SK-N-MC (cell line): Measurements from ENCODE around the gene PMEL.
"Not testable (repeated sequence)": the region's sequence is repeated elsewhere in the genome, so short reads cannot be mapped to it uniquely, and the experiment has no call there.

Experiments used
- DNase-seq: peaks from one replicate; pipeline ENCODE4 v3.0.0-alpha.2; 2011; ENCODE audit warnings: low read depth, low spot score
- H3K27ac ChIP-seq: fragments of 200-600 bp; sonication (generic); 2 replicates; pipeline ENCODE4 v1.5.1; 2016; ENCODE audit warnings: mixed run types
- H3K36me3 ChIP-seq: fragments of 200-600 bp; sonication (generic); 2 replicates; pipeline ENCODE4 v1.6.1; 2017; ENCODE audit warnings: antibody characterized with exemption, low read length, mixed read lengths; ENCODE audit not compliant: insufficient read depth
- H3K4me3 ChIP-seq: fragments of 200-600 bp; sonication (generic); 2 replicates; pipeline ENCODE4 v1.5.1; 2016
- H3K9ac ChIP-seq: fragments of 200-600 bp; sonication (generic); 2 replicates; pipeline ENCODE4 v1.8.0; 2017; ENCODE audit warnings: mixed run types, mixed read lengths; ENCODE audit not compliant: insufficient read length
- H3K9me3 ChIP-seq: fragments of 200-600 bp; sonication (generic); 2 replicates; pipeline ENCODE4 v1.6.1; 2017; ENCODE audit warnings: low read depth, mild to moderate bottlenecking, antibody characterized with exemption, low read length, moderate library complexity, mixed read lengths
- EZH2 ChIP-seq: fragments of 200-600 bp; sonication (generic); IDR thresholded peaks from one replicate; pipeline ENCODE4 v1.6.1; 2017; ENCODE audit warnings: antibody characterized with exemption
- FOXP2 ChIP-seq: optimal IDR thresholded peaks from 2 replicates; pipeline ENCODE3; 2011; ENCODE audit warnings: mild to moderate bottlenecking, moderate library complexity; ENCODE audit not compliant: insufficient read depth; ENCODE audit errors: extremely low read length, control extremely low read depth
- POLR2AphosphoS5 ChIP-seq: IDR thresholded peaks from 2 replicates; pipeline ENCODE4 v1.6.1; 2012; ENCODE audit warnings: mild to moderate bottlenecking, low read depth, low read length, borderline replicate concordance

PMEL gene

GRCh38 chr12:55991110-55991509 lies 25.3 kb upstream of the PMEL start:
- no peaks in the 10 kb centered on the region for H3K9me3 ChIP-seq
- H3K36me3 ChIP-seq: peaks cover 50% of the 10 kb centered on the region
- no peak overlapping the region for H3K9ac ChIP-seq
- H3K4me3 ChIP-seq: no peak overlapping the region
- H3K27ac ChIP-seq: no peak overlapping the region
- no peak for TF ChIP-seq FOXP2
- DNase-seq: no peak

- H3K9ac ChIP-seq, H3K9me3 ChIP-seq, DNase-seq, H3K4me3 ChIP-seq, H3K27ac ChIP-seq: not testable (repeated sequence)
- H3K36me3 ChIP-seq: peaks cover 28% of the 10 kb centered on the region
Measured at GRCh38 chr12:55985976-55986375, 20.1 kb upstream of the PMEL start.

- Histone ChIP-seq H3K27ac (no peak overlapping the region), H3K9me3 (no peaks in the 10 kb centered on the region), H3K9ac (peak overlapping the region; percentile 29), H3K36me3 (peaks cover 22% of the 10 kb centered on the region), H3K4me3 (no peak overlapping the region)
- no peak for DNase-seq
- TF ChIP-seq POLR2AphosphoS5: no peak
- TF ChIP-seq EZH2: no peak
- no peak for TF ChIP-seq FOXP2
Measured at GRCh38 chr12:55985341-55985740, 19.5 kb upstream of the PMEL start.

- Histone ChIP-seq H3K27ac (no peak overlapping the region), H3K9me3 (no peaks in the 10 kb centered on the region), H3K36me3 (peaks cover 17% of the 10 kb centered on the region), H3K9ac (peak overlapping the region; percentile 29), H3K4me3 (no peak overlapping the region)
- no peak for DNase-seq
- TF ChIP-seq POLR2AphosphoS5 (no peak), FOXP2 (no peak), EZH2 (no peak)
Measured at GRCh38 chr12:55984861-55985260, 19.0 kb upstream of the PMEL start.

GRCh38 chr12:55983232-55983842 lies 17.5 kb upstream of the PMEL start:
- H3K27ac ChIP-seq: no peak overlapping the region
- no peak for DNase-seq
- TF ChIP-seq EZH2 (no peak), POLR2AphosphoS5 (no peak), FOXP2 (no peak)
- no peak overlapping the region for H3K9ac ChIP-seq
- H3K9me3 ChIP-seq: no peaks in the 10 kb centered on the region
- peaks cover 12% of the 10 kb centered on the region; the same call in 1 of the 2 replicates for H3K36me3 ChIP-seq
- H3K4me3 ChIP-seq: no peak overlapping the region

- H3K36me3 ChIP-seq: peaks cover 9% of the 10 kb centered on the region; the same call in 1 of the 2 replicates
- TF ChIP-seq EZH2: no peak
- TF ChIP-seq FOXP2: no peak
- TF ChIP-seq POLR2AphosphoS5: no peak
- no peak for DNase-seq
- H3K4me3 ChIP-seq: no peak overlapping the region
- no peaks in the 10 kb centered on the region for H3K9me3 ChIP-seq
- no peak overlapping the region for H3K9ac ChIP-seq
- no peak overlapping the region for H3K27ac ChIP-seq
Measured at GRCh38 chr12:55982319-55982936, 16.6 kb upstream of the PMEL start.

GRCh38 chr12:55981882-55982281 lies 16.0 kb upstream of the PMEL start:
- H3K27ac ChIP-seq, H3K36me3 ChIP-seq, DNase-seq: not testable (repeated sequence)

GRCh38 chr12:55979069-55979468 lies 13.2 kb upstream of the PMEL start:
- H3K27ac ChIP-seq: no peak overlapping the region
- H3K9me3 ChIP-seq: no peaks in the 10 kb centered on the region
- DNase-seq: no peak
- H3K4me3 ChIP-seq: no peak overlapping the region
- H3K36me3 ChIP-seq: peaks cover 3% of the 10 kb centered on the region; the same call in 1 of the 2 replicates
- TF ChIP-seq FOXP2: no peak
- TF ChIP-seq EZH2: no peak
- no peak for TF ChIP-seq POLR2AphosphoS5
- H3K9ac ChIP-seq: no peak overlapping the region

More at GRCh38 chr12:55981882-55982281, 16.0 kb upstream of the PMEL start:
- H3K9me3 ChIP-seq, H3K9ac ChIP-seq, H3K4me3 ChIP-seq: not testable (repeated sequence)

- Histone ChIP-seq H3K27ac (no peak overlapping the region), H3K36me3 (peaks cover 3% of the 10 kb centered on the region; the same call in 1 of the 2 replicates), H3K9me3 (no peaks in the 10 kb centered on the region), H3K9ac (no peak overlapping the region), H3K4me3 (no peak overlapping the region)
- DNase-seq: no peak
- no peak for TF ChIP-seq EZH2
- TF ChIP-seq POLR2AphosphoS5: no peak
- TF ChIP-seq FOXP2: no peak
Measured at GRCh38 chr12:55978393-55978792, 12.6 kb upstream of the PMEL start.
